GM23338 (cell line): Measurements from ENCODE around the gene KIF5A. TPM values are rescaled to one million over a fixed set of nuclear protein-coding genes. Genes with fewer than 3 reads are reported as not detected.

Source experiments
- ATAC-seq: fragments of 200-7000 bp; cut with Tn5 transposase; 3 replicates; pipeline ENCODE4 v1.9.1; 2020
- DNase-seq: peaks from one replicate; pipeline ENCODE4 v3.0.0-alpha.2; 2015; ENCODE audit warnings: low spot score
- H2AFZ ChIP-seq: fragments of 200-600 bp; sonication (generic); 2 replicates; pipeline ENCODE4 v1.8.0; 2016; ENCODE audit warnings: antibody characterized with exemption, mild to moderate bottlenecking, moderate library complexity
- H3F3A ChIP-seq: fragments of 200-600 bp; sonication (generic); replicated peaks from 2 replicates; pipeline ENCODE4 v1.8.0; 2017; ENCODE audit warnings: antibody characterized with exemption, mixed run types, low read depth
- H3K27ac ChIP-seq: fragments of 200-600 bp; sonication (generic); 2 replicates; pipeline ENCODE4 v1.6.1; 2016; ENCODE audit warnings: low read depth
- H3K27me3 ChIP-seq: fragments of 200-600 bp; sonication (generic); 2 replicates; pipeline ENCODE4 v1.8.0; 2016; ENCODE audit warnings: mild to moderate bottlenecking, mixed run types, moderate library complexity; ENCODE audit not compliant: insufficient read depth
- H3K36me3 ChIP-seq: fragments of 200-600 bp; sonication (generic); 2 replicates; pipeline ENCODE4 v1.8.0; 2016; ENCODE audit warnings: mild to moderate bottlenecking; ENCODE audit not compliant: insufficient read depth
- H3K4me1 ChIP-seq: fragments of 200-600 bp; sonication (generic); 2 replicates; pipeline ENCODE4 v1.8.0; 2016; ENCODE audit warnings: mild to moderate bottlenecking, moderate library complexity; ENCODE audit not compliant: insufficient read depth
- H3K4me2 ChIP-seq: fragments of 200-600 bp; sonication (generic); 2 replicates; pipeline ENCODE4 v1.7.1; 2017; ENCODE audit warnings: mixed run types
- H3K4me3 ChIP-seq: fragments of 200-600 bp; sonication (generic); 2 replicates; pipeline ENCODE4 v1.6.1; 2016; ENCODE audit warnings: mixed run types
- H3K79me2 ChIP-seq: fragments of 200-600 bp; sonication (generic); replicated peaks from 2 replicates; pipeline ENCODE4 v1.8.0; 2017; ENCODE audit warnings: mild to moderate bottlenecking; ENCODE audit not compliant: insufficient read depth
- H3K9me2 ChIP-seq: fragments of 200-600 bp; sonication (generic); 2 replicates; pipeline ENCODE4 v1.8.0; 2017; ENCODE audit not compliant: insufficient read depth
- H4K20me1 ChIP-seq: fragments of 200-600 bp; sonication (generic); replicated peaks from 2 replicates; pipeline ENCODE4 v1.8.0; 2017; ENCODE audit warnings: mild to moderate bottlenecking; ENCODE audit not compliant: insufficient read depth
- H3K27ac Mint-ChIP-seq: 2 replicates; pipeline ENCODE4 v1.8.0; 2020; ENCODE audit warnings: inconsistent platforms, mild to moderate bottlenecking, moderate library complexity, mixed read lengths
- H3K27me3 Mint-ChIP-seq: 3 replicates; pipeline ENCODE4 v1.8.0; 2022; ENCODE audit warnings: low read depth, mild to moderate bottlenecking, moderate library complexity, mixed read lengths, inconsistent platforms; ENCODE audit not compliant: insufficient read depth, poor library complexity
- H3K36me3 Mint-ChIP-seq: 3 replicates; pipeline ENCODE4 v1.8.0; 2021; ENCODE audit warnings: low read depth, mild to moderate bottlenecking, inconsistent platforms, moderate library complexity, mixed read lengths
- H3K4me1 Mint-ChIP-seq: 3 replicates; pipeline ENCODE4 v1.8.0; 2020; ENCODE audit warnings: mild to moderate bottlenecking, inconsistent platforms, mixed read lengths
- H3K4me3 Mint-ChIP-seq: 3 replicates; pipeline ENCODE4 v1.8.0; 2021; ENCODE audit warnings: moderate library complexity, mild to moderate bottlenecking, inconsistent platforms, mixed read lengths
- H3K9me3 Mint-ChIP-seq: 3 replicates; pipeline ENCODE4 v1.8.0; 2020; ENCODE audit warnings: moderate library complexity, mild to moderate bottlenecking, inconsistent platforms, mixed read lengths
- CREB1 ChIP-seq: fragments of 250-450 bp; sonication (Bioruptor Pico); IDR thresholded peaks from 2 replicates; pipeline ENCODE4 v1.5.0; 2020; ENCODE audit warnings: low read depth, mild to moderate bottlenecking, moderate library complexity
- CTCF ChIP-seq, 2 experiments: fragments of 200-600 bp in 1 of 2; sonication (generic) in 1 of 2; conservative IDR thresholded peaks; 2 replicates each; pipeline versions ENCODE4 v1.5.1 to v1.6.1; 2016 to 2017; ENCODE audit warnings: antibody characterized with exemption in 2 of 2, low read depth in 2 of 2, mild to moderate bottlenecking in 2 of 2, moderate library complexity in 1 of 2
- EZH2phosphoT487 ChIP-seq: fragments of 200-600 bp; sonication (generic); IDR thresholded peaks from one replicate; pipeline ENCODE4 v1.8.1; 2018; ENCODE audit warnings: antibody characterized with exemption; ENCODE audit not compliant: unreplicated experiment
- JUNB ChIP-seq: IDR thresholded peaks from one replicate; pipeline ENCODE4 v1.6.1; 2016; ENCODE audit warnings: antibody characterized with exemption; ENCODE audit not compliant: unreplicated experiment
- NANOG ChIP-seq: IDR thresholded peaks from 2 replicates; pipeline ENCODE4 v1.6.1; 2016; ENCODE audit warnings: antibody characterized with exemption, borderline replicate concordance
- STAT1 ChIP-seq: IDR thresholded peaks from one replicate; pipeline ENCODE4 v1.6.1; 2016; ENCODE audit warnings: antibody characterized with exemption; ENCODE audit not compliant: unreplicated experiment
- ZNF114 ChIP-seq: fragments of 250-450 bp; sonication (Bioruptor Pico); IDR thresholded peaks from 2 replicates; pipeline ENCODE4 v1.5.0; 2020; ENCODE audit warnings: mild to moderate bottlenecking, moderate library complexity
- ZNF331 ChIP-seq: fragments of 250-450 bp; sonication (Bioruptor Pico); IDR thresholded peaks from 2 replicates; pipeline ENCODE4 v1.5.0; 2020; ENCODE audit warnings: low read depth, mild to moderate bottlenecking, moderate library complexity
- ZNF462 ChIP-seq: fragments of 250-450 bp; sonication (Bioruptor Pico); IDR thresholded peaks from 2 replicates; pipeline ENCODE4 v1.5.0; 2020; ENCODE audit warnings: mild to moderate bottlenecking, moderate library complexity
- polyA plus RNA-seq: library from polyadenylated mRNA; unstranded; fragments of >200 nt; fragmentation: Nextera tagmentation; extraction: Ambion mirVana; gene quantifications from 2 replicates; pipeline ENCODE4 v1.2.1, GENCODE V29; 2016
- total RNA-seq: library from RNA; depleted of rRNA; stranded (reverse); fragments of >200 nt; shearing (Covaris generic); gene quantifications from 2 replicates; pipeline ENCODE4 v1.2.3, GENCODE V29; 2014

Gene KIF5A
- total and polyA plus RNA-seq, 2 experiments from 2014 or later = 11.1 to 21.3 TPM

- TF ChIP-seq ZNF462 (CRISPR knock-in tag) = no peak
- no peak for TF ChIP-seq ZNF331 (CRISPR knock-in tag)
Measured at GRCh38 chr12:57615637-57616036, 65.8 kb downstream of the KIF5A start (continued).

GRCh38 chr12:57616383-57617101 is 66.7 kb downstream of the KIF5A start:
- Histone ChIP-seq H3K27ac (no peak overlapping the region), H3K9me2 (no peaks in the 10 kb centered on the region), H3K4me1 (peaks cover 36% of the 10 kb centered on the region), H3K4me2 (no peak overlapping the region), H4K20me1 (peaks cover 3% of the 10 kb centered on the region; the same call in 1 of the 2 replicates), H3K4me3 (no peak overlapping the region), H3K27me3 (peaks cover 99% of the 10 kb centered on the region), H3K36me3 (peaks cover 4% of the 10 kb centered on the region; the same call in 1 of the 2 replicates), H3K79me2 (no peaks in the 10 kb centered on the region), H3F3A (0 out of 2 replicates have a peak, but pooled peaks cover 13% of the 10 kb centered on the region), H2AFZ (no peak overlapping the region)
- Mint-ChIP-seq H3K4me1 (peaks cover 35% of the 10 kb centered on the region), H3K9me3 (no peaks in the 10 kb centered on the region), H3K36me3 (peaks cover 20% of the 10 kb centered on the region; the same call in 1 of the 3 replicates), H3K27ac (no peak overlapping the region), H3K4me3 (no peak overlapping the region), H3K27me3 (peaks cover 94% of the 10 kb centered on the region)
- DNase-seq (no peak), ATAC-seq (no peak)
- TF ChIP-seq EZH2phosphoT487 = no peak
- TF ChIP-seq ZNF114 (CRISPR knock-in tag) = no peak
- no peak for TF ChIP-seq NANOG
- no peak for TF ChIP-seq CTCF (conservative IDR thresholded peaks at IDR 0.05; ENCODE audit: low read depth in 2 of 2)
- TF ChIP-seq CREB1 (CRISPR knock-in tag) = no peak
- TF ChIP-seq JUNB = no peak
- no peak for TF ChIP-seq STAT1
